ENCODE measurements around the gene ALDH3A2. TPM values are rescaled to one million over a fixed set of nuclear protein-coding genes. Genes with fewer than 3 reads are reported as not detected.
A peak's percentile ranks its signal among the peaks of the same experiment; 100 is the strongest.

The ALDH3A2 gene
- total RNA-seq, 1 donor from 2014 or later = 115 TPM

DNA sequence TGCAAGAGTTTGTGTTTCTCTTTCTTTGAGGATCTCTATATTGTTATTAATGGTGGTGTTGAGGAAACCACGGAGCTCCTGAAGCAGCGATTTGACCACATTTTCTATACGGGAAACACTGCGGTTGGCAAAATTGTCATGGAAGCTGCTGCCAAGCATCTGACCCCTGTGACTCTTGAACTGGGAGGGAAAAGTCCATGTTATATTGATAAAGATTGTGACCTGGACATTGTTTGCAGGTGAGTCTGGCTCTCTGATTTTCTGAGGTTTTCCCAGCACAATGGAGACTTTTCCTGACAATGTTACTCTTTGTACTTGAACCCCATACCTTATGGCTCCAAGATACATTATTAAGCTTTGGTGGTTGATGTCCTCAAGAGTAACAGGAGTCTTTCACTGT, 7.8 kb downstream of the ALDH3A2 start:
- intact Hi-C loops (cut with DNase I) = no loop called here
- peaks cover 74% of the 10 kb centered on the region for H3K36me3 ChIP-seq

DNA sequence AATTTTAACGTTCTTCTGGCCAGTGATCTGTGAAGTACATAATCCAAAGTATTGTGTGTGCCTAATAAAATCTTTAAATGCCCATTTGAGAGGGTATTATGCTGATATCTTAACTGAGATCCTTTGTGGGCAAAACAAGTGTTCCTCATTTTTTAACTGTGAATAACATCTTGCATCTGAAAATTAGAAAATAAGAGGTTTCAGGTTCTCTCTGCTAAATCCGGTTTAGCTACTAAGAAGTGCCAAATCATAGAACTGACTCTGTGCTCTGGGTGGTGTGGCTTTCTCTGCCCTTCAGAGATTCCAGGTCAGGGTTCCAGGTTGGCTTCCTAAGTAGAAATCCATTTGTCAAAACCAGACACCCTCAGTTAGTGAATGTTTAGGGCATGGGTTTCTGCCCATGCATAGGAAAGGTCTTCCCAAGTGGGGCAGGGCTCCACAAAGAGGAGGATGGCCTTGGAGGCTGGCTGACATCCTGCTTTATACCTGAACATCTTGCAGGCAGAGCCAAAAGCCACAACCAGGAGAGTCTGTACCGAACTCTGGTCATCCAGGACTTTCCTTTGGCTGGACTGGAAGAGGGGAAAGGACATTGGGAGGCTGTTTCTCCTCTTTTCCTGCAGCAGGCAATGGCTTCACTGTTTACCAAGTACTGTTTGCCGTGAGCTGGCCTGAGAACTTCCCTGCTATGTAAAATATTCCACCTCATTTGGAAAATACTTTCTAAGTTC, 8.5 kb downstream of the ALDH3A2 start:
- Histone ChIP-seq H3K27ac (no peak overlapping the region), H3K4me1 (peaks cover 33% of the 10 kb centered on the region)
- intact Hi-C loops (cut with DNase I) = no loop called here

More for the DNA sequence above, 7.8 kb downstream of the ALDH3A2 start:
- no peak overlapping the region for H3K4me3 ChIP-seq
- H3K9me3 ChIP-seq = no peaks in the 10 kb centered on the region
- H3K4me1 ChIP-seq = peaks cover 40% of the 10 kb centered on the region
- TF ChIP-seq, protein P1, sequence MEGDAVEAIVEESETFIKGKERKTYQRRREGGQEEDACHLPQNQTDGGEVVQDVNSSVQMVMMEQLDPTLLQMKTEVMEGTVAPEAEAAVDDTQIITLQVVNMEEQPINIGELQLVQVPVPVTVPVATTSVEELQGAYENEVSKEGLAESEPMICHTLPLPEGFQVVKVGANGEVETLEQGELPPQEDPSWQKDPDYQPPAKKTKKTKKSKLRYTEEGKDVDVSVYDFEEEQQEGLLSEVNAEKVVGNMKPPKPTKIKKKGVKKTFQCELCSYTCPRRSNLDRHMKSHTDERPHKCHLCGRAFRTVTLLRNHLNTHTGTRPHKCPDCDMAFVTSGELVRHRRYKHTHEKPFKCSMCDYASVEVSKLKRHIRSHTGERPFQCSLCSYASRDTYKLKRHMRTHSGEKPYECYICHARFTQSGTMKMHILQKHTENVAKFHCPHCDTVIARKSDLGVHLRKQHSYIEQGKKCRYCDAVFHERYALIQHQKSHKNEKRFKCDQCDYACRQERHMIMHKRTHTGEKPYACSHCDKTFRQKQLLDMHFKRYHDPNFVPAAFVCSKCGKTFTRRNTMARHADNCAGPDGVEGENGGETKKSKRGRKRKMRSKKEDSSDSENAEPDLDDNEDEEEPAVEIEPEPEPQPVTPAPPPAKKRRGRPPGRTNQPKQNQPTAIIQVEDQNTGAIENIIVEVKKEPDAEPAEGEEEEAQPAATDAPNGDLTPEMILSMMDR (IDR thresholded peaks at IDR 0.05) = no peak
- DNase-seq = no peak
- ATAC-seq = no peak
- H3K27me3 ChIP-seq (ENCODE audit: low read depth) = no peaks in the 10 kb centered on the region
- H3K27ac ChIP-seq = no peak overlapping the region

DNA sequence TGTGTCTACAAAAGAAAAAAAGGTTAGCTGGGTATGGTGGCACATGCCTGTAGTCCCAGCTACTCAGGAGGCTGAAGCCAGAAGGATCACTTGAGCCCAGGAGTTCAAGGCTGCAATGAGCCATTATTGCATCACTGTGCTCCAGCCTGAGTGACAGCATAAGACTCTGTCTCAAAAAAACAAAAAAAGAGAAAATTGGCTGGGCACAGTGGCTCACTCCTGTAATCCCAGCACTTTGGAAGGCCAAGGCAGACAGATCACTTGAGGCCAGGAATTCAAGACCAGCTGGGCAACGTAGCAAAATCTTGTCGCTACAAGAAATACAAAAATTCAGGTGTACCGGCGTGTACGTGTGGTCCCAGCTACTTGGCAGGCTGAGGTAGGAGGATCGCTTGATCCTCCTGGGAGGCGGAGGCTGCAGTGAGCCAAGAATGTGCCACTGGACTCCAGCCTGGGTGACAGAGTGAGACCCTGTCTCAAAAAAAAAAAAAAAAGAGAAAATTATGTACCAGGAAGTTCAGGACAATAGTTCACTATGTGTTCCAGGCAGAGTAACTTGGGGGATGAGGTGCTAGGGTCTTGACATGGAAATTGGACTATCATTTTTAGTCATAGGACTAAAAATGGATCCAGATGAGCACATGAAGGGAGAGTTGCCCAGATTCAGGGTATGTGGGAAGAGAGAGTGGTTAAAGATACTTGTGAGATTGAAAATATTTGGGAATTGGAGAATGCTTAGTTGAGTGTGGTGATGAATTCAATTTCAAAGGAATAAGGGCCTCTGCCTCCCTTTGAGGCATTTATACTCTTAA, 11.0 kb downstream of the ALDH3A2 start:
- H3K4me3 ChIP-seq = no peak overlapping the region
- TF ChIP-seq, protein P1 (IDR thresholded peaks at IDR 0.05) = no peak
- ATAC-seq (peak; percentile 46 to 61), DNase-seq (no peak)
- H3K4me1 ChIP-seq = peaks cover 22% of the 10 kb centered on the region
- peaks cover 87% of the 10 kb centered on the region for H3K36me3 ChIP-seq
- intact Hi-C loops (cut with DNase I) = no loop called here
- H3K9me3 ChIP-seq = no peaks in the 10 kb centered on the region
- H3K27ac ChIP-seq = peak overlapping the region; percentile 37
- H3K27me3 ChIP-seq (ENCODE audit: low read depth) = no peaks in the 10 kb centered on the region

More for the DNA sequence above, 8.5 kb downstream of the ALDH3A2 start:
- H3K36me3 ChIP-seq = peaks cover 81% of the 10 kb centered on the region
- H3K27me3 ChIP-seq (ENCODE audit: low read depth) = no peaks in the 10 kb centered on the region
- TF ChIP-seq, protein P1 (IDR thresholded peaks at IDR 0.05) = no peak
- ATAC-seq = no peak
- no peaks in the 10 kb centered on the region for H3K9me3 ChIP-seq
- no peak overlapping the region for H3K4me3 ChIP-seq
- no peak for DNase-seq

DNA sequence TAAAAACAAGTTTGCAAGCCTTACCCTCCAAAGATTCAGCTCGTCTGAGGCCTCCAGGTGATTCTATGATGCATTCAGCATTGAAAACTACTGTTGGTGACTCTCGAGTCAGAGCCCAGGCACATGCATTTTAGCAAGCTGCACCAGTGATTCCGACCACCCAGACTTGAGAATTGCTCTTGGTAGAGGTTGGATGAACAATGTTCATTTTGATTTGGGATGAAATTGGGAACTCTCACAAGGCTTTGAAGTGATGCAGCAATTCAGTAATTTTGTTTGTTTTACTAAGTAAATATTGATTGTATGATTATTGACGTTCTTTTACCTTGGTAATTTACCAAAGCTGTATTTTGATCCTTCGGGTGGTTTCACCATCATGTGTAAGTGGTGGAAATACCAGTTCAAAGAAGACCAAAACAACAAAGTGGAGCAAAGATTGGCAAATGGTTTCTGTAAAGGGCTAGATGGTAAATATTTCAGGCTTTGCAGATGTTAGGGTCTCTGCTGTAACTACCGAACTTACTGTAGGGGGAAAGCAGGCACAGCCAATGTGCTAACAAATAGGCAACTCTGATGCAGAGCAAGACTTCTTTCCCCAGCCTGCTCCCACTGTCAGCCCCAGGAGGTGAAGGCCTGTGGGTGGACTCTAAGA, 11.8 kb downstream of the ALDH3A2 start:
- ATAC-seq (peak in 1 of 2 donors; percentile 49), DNase-seq (no peak)
- Histone ChIP-seq H3K27ac (peak overlapping the region; percentile 37), H3K36me3 (peaks cover 85% of the 10 kb centered on the region), H3K9me3 (no peaks in the 10 kb centered on the region), H3K4me1 (peaks cover 26% of the 10 kb centered on the region), H3K4me3 (no peak overlapping the region), H3K27me3 (ENCODE audit: low read depth) (no peaks in the 10 kb centered on the region)
- intact Hi-C loops (cut with DNase I) = no loop called here
- TF ChIP-seq, protein P1 (IDR thresholded peaks at IDR 0.05) = no peak

DNA sequence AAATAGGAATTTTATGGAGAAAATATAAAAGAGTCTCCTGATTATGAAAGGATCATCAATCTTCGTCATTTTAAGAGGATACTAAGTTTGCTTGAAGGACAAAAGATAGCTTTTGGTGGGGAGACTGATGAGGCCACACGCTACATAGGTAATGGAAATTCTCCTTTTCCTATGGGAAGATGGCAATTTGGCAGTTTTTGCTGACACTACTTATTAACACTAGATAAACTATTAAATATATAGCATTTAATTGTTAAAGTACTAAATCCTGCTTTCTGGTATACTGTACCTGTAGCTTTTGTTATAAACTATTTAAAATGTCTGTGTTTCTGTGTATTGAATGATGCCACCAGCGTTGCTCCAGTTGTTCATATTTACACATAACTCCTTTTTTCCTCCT, 12.6 kb downstream of the ALDH3A2 start:
- Histone ChIP-seq H3K27me3 (ENCODE audit: low read depth) (no peaks in the 10 kb centered on the region), H3K4me1 (peaks cover 26% of the 10 kb centered on the region), H3K4me3 (no peak overlapping the region), H3K9me3 (no peaks in the 10 kb centered on the region), H3K27ac (no peak overlapping the region), H3K36me3 (peaks cover 85% of the 10 kb centered on the region)
- DNase-seq (no peak), ATAC-seq (no peak)
- intact Hi-C loops (cut with DNase I) = no loop called here
- TF ChIP-seq, protein P1 (IDR thresholded peaks at IDR 0.05) = no peak
